ENCODE results near the gene ENDOD1.

Gene ENDOD1

GRCh38 chr11:95149651-95150364 lies 60.2 kb downstream of the ENDOD1 start:
- H3K27ac ChIP-seq, result peak overlapping the region; percentile 99
- no peak for TF ChIP-seq CTCF (conservative IDR thresholded peaks at IDR 0.05)

DNA sequence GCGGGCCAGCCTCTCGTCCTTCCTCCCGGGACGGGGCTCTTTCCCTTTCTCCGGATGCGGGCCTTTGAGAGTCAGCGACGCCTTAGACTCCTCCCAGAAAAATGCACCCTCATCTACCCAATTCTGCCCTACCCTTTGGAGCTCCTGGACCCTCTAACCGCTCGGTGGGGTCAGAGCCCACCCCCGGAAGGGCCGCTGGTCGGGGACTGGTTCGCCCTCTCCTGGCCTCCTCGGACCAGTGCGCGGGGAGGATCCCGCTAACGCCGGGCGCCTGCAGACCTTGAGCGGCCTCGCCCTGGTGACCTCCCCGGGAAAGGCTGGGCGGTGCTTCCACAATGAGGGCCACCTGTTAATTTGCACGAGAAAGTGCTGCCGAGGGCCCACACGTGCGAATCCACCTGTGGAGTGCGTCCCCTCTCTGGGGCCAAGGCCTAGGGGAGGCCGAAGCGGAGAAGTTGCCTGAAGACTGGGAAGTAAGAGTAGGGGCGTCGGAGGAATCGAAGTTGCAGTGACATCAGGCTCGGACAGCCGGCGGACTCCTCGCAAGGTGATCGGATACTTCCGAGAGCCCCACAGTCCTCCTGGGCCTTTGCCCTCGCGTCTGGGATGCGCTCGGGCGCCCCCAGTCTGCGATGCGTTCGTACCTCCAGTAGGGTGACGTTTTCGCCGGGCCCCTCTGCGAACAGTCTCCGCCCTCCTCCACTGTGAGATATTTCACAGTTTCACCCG lies 61.5 kb downstream of the ENDOD1 start:
- TF ChIP-seq CTCF (conservative IDR thresholded peaks at IDR 0.05), result no peak
- peak overlapping the region; percentile 99 for H3K27ac ChIP-seq

- no peak for TF ChIP-seq CTCF (conservative IDR thresholded peaks at IDR 0.05)
Observed at GRCh38 chr11:95152876-95153856, 63.5 kb downstream of the ENDOD1 start.

GRCh38 chr11:95153857-95154246 lies 64.2 kb downstream of the ENDOD1 start:
- H3K27ac ChIP-seq, result peak overlapping the region; percentile 99
- no peak for TF ChIP-seq CTCF (conservative IDR thresholded peaks at IDR 0.05)

More at GRCh38 chr11:95152876-95153856, 63.5 kb downstream of the ENDOD1 start:
- H3K27ac ChIP-seq, result peak overlapping the region; percentile 99

DNA sequence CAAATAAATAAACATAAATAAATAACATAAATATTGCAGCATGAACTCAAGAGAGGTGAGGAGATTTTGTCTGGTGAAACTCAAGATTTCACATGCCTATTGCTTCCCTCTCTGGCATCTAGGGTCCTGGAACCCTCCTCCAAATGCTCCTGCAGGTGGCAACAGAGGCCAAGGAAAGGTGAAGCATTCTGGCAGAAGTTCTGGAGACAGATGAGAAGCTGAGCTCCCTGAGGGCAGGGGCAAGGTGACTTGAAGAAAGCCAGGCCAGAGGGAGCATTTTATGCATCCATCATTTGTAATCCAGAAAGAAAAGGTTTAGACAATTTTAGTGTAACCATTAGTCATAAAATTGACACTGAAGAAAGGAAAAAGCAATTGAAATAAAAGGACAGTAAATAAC lies 64.9 kb downstream of the ENDOD1 start:
- H3K27ac ChIP-seq, result peak overlapping the region; percentile 99
- peak; percentile 81 for TF ChIP-seq CTCF (conservative IDR thresholded peaks at IDR 0.05)

DNA sequence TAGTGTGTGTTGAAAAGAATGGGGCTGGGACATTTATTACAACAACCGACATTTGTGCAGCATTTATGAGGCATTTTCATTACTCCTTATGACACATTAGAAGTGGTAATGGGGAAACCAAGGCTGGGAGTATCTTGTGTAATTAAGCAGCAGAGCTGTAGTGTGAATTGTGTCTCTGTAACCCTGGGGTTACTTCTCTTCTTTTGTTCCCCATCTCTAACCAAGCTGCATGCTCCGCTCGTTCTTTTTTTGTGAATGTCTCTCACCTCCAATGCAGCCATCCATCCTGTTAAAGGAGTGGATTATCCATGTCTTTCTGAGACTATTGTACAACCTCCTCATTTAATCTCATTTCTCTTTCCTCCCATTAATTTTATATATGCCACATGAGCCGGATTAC lies 65.7 kb downstream of the ENDOD1 start:
- TF ChIP-seq CTCF (conservative IDR thresholded peaks at IDR 0.05), result no peak
- H3K27ac ChIP-seq, result peak overlapping the region; percentile 99
